Parathyroid adenoma (tissue), 2 donors: ENCODE data around the gene NRXN3.
A peak's percentile ranks its signal among the peaks of the same experiment; 100 is the strongest.

Source experiments
- H2AFZ ChIP-seq: fragments of 300-600 bp; sonication (generic); one replicate; pipeline ENCODE4 v1.7.0; 2017; ENCODE audit warnings: antibody characterized with exemption, mild to moderate bottlenecking
- H3K27ac ChIP-seq: fragments of 300-600 bp; sonication (generic); one replicate; pipeline ENCODE4 v1.7.0; 2017
- H3K27me3 ChIP-seq: fragments of 300-600 bp; sonication (generic); one replicate; pipeline ENCODE4 v1.7.0; 2017; ENCODE audit warnings: low read length; ENCODE audit not compliant: control insufficient read depth, insufficient read depth
- H3K36me3 ChIP-seq: fragments of 300-600 bp; sonication (generic); one replicate; pipeline ENCODE4 v1.7.0; 2017; ENCODE audit warnings: low read length; ENCODE audit not compliant: control insufficient read depth, insufficient read depth
- H3K4me1 ChIP-seq: fragments of 300-600 bp; sonication (generic); one replicate; pipeline ENCODE4 v1.7.0; 2017; ENCODE audit warnings: control low read depth
- H3K4me2 ChIP-seq: fragments of 300-600 bp; sonication (generic); one replicate; pipeline ENCODE4 v1.7.0; 2017; ENCODE audit warnings: low read length
- H3K4me3 ChIP-seq: fragments of 300-600 bp; sonication (generic); one replicate; pipeline ENCODE4 v1.7.0; 2017; ENCODE audit warnings: low read depth, low read length
- H3K79me2 ChIP-seq: fragments of 300-600 bp; sonication (generic); one replicate; pipeline ENCODE4 v1.7.0; 2017; ENCODE audit warnings: control low read depth
- H3K9ac ChIP-seq: fragments of 300-600 bp; sonication (generic); one replicate; pipeline ENCODE4 v1.7.0; 2017; ENCODE audit warnings: mild to moderate bottlenecking
- H3K9me3 ChIP-seq: fragments of 300-600 bp; sonication (generic); one replicate; pipeline ENCODE4 v1.7.0; 2017; ENCODE audit warnings: low read length; ENCODE audit not compliant: control insufficient read depth
- TF ChIP-seq, protein P1 (sequence below): fragments of 300-600 bp; sonication (generic); IDR thresholded peaks from one replicate; pipeline ENCODE4 v1.7.0; 2017; ENCODE audit warnings: antibody characterized with exemption, mild to moderate bottlenecking
- donor health status: primary hyperparathyroidism.

The NRXN3 gene

DNA sequence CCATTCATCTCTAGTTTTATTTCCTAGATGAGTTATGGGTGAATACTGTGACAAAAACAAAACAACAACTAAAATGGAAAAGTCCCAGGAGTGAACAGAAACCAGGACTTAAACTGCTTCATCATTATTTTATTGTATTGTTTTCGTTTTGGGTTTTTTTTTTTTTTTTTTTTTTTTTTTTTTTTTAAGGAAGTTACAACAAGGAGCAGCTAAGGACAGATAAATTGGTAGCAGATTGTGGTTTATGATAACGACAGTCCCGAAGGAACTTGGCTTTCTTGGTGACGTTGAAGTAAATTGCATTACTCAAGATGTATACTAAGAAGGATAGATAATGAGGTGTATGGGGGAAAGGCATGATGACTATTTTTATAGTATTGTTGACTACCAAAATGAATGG is 866.3 kb downstream of the NRXN3 start:
- Histone ChIP-seq H3K4me3 (no peak overlapping the region), H3K79me2 (no peaks in the 10 kb centered on the region)

DNA sequence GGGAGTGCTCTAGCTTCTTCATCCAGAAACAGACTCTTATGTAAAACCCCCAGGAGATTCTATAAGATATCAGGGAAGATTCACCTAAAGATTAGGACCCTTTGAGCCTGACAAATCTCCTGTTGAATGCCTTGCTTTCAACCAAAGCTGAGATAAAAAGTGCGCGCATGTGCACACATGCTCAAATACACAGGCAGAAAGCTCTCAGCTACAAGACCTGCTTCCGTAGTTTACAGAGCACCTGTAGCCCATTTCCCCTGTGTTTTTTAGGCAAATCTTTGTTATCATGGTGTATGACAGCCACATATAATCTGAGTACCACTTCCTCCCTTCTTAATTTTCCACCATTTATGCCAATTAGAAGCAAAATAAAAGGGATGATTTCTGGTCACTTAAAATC is 866.9 kb downstream of the NRXN3 start:
- Histone ChIP-seq H3K4me1 (peaks cover 47% of the 10 kb centered on the region), H3K4me3 (no peak overlapping the region), H3K27ac (peak overlapping the region; percentile 67), H3K4me2 (peak overlapping the region; percentile 29), H3K36me3 (no peaks in the 10 kb centered on the region), H3K9me3 (no peaks in the 10 kb centered on the region), H2AFZ (peak overlapping the region; percentile 70), H3K27me3 (no peaks in the 10 kb centered on the region), H3K79me2 (no peaks in the 10 kb centered on the region), H3K9ac (no peak overlapping the region)
- TF ChIP-seq, protein P1, sequence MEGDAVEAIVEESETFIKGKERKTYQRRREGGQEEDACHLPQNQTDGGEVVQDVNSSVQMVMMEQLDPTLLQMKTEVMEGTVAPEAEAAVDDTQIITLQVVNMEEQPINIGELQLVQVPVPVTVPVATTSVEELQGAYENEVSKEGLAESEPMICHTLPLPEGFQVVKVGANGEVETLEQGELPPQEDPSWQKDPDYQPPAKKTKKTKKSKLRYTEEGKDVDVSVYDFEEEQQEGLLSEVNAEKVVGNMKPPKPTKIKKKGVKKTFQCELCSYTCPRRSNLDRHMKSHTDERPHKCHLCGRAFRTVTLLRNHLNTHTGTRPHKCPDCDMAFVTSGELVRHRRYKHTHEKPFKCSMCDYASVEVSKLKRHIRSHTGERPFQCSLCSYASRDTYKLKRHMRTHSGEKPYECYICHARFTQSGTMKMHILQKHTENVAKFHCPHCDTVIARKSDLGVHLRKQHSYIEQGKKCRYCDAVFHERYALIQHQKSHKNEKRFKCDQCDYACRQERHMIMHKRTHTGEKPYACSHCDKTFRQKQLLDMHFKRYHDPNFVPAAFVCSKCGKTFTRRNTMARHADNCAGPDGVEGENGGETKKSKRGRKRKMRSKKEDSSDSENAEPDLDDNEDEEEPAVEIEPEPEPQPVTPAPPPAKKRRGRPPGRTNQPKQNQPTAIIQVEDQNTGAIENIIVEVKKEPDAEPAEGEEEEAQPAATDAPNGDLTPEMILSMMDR, result no peak

More for the DNA sequence above, 866.3 kb downstream of the NRXN3 start:
- Histone ChIP-seq H3K36me3 (no peaks in the 10 kb centered on the region), H3K27me3 (no peaks in the 10 kb centered on the region), H3K4me2 (no peak overlapping the region), H3K9me3 (no peaks in the 10 kb centered on the region), H3K9ac (no peak overlapping the region), H3K4me1 (peaks cover 51% of the 10 kb centered on the region), H3K27ac (peak overlapping the region; percentile 67), H2AFZ (peak overlapping the region; percentile 0)
- TF ChIP-seq, protein P1, result no peak

DNA sequence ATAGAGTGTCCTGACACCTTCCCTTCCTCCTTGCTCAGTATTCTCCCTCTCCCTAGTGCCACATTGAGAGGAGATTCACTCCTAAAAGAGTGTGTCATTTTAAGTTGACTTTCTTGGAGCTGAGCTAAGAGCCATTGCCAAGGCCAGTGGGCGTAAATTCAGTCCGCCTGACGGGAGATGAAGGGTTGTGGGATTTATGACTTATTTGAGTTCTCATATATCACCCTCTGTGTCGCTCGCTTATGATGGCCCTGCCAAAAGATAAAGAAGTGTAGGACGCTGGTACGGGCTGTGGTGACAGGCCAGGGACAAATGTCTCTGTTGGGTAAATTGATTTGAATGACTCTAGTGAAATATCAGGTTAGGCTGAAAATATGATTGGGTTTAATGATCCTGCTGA is 867.4 kb downstream of the NRXN3 start:
- peaks cover 43% of the 10 kb centered on the region for H3K4me1 ChIP-seq
- H3K4me3 ChIP-seq, result no peak overlapping the region
- H3K4me2 ChIP-seq, result no peak overlapping the region
- H2AFZ ChIP-seq, result peak overlapping the region; percentile 70
- peak overlapping the region; percentile 67 for H3K27ac ChIP-seq
- no peak overlapping the region for H3K9ac ChIP-seq
- H3K36me3 ChIP-seq, result no peaks in the 10 kb centered on the region
- TF ChIP-seq, protein P1, result no peak
- H3K79me2 ChIP-seq, result no peaks in the 10 kb centered on the region
- H3K27me3 ChIP-seq, result no peaks in the 10 kb centered on the region
- H3K9me3 ChIP-seq, result no peaks in the 10 kb centered on the region

DNA sequence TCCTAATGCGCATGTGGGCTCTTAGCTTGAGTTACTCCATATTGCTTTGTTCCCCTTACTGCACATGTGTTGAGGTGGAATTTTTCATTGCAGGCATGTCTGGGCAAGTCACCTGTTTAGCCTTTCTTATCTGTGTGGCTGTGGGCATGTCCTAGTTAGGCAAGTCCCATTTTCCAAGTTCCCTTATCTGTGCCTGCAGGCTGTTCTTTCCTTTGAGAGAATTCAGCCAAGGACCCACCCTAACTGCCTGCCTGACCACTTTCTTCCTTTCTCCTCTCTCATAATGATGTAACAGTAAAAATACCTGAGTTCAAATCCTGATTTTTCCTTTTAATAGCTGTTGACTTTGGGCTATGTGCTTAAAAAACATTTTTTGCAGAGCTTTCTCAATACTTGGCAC is 870.6 kb downstream of the NRXN3 start:
- no peak overlapping the region for H3K4me3 ChIP-seq
- H3K9me3 ChIP-seq, result no peaks in the 10 kb centered on the region
- no peak overlapping the region for H2AFZ ChIP-seq
- no peaks in the 10 kb centered on the region for H3K27me3 ChIP-seq
- no peak overlapping the region for H3K4me2 ChIP-seq
- peaks cover 49% of the 10 kb centered on the region for H3K4me1 ChIP-seq
- no peaks in the 10 kb centered on the region for H3K36me3 ChIP-seq
- TF ChIP-seq, protein P1, result no peak
- H3K27ac ChIP-seq, result no peak overlapping the region
- no peaks in the 10 kb centered on the region for H3K79me2 ChIP-seq
- no peak overlapping the region for H3K9ac ChIP-seq

DNA sequence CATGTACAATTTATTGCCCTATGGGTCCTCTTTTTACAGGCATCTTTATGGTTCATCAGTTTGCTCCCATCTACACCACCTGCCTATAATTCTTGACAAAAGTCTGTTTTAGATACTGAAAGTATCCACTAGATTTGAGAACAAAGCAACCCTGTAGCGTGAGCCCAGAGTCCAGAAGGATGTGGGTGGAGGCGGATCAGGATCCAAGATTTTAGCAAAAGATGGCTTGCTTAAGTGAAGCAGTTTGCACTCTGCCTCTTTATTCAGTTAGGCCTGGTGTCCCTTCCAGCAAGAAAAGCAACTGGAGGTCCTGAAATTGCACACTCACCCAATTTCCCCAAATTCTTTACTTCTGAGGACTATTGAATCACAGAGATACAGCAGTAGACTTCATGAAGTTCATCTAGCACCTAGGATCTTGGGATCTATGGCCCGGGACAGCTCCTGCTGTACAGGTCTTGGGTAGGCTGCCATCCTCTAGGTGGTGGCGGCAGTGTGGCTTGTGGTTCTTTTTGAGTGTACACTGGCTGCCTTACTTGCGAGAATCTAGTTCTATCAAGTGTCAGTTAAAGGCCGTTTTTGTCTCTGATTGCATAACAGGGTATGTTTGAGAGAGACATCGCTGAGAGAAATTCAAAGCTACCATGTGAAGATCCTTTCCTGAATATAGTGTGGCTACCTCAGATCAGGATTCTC is 873.2 kb downstream of the NRXN3 start:
- H3K4me1 ChIP-seq, result peaks cover 39% of the 10 kb centered on the region
- no peaks in the 10 kb centered on the region for H3K79me2 ChIP-seq
- H3K9ac ChIP-seq, result no peak overlapping the region
- peak overlapping the region; percentile 61 for H2AFZ ChIP-seq
- H3K27ac ChIP-seq, result peak overlapping the region; percentile 84
- TF ChIP-seq, protein P1, result no peak
- H3K4me2 ChIP-seq, result no peak overlapping the region
- H3K4me3 ChIP-seq, result no peak overlapping the region
- no peaks in the 10 kb centered on the region for H3K27me3 ChIP-seq
- no peaks in the 10 kb centered on the region for H3K36me3 ChIP-seq
- no peaks in the 10 kb centered on the region for H3K9me3 ChIP-seq
